ENCODE measurements around the gene SGCD.

Gene SGCD

DNA sequence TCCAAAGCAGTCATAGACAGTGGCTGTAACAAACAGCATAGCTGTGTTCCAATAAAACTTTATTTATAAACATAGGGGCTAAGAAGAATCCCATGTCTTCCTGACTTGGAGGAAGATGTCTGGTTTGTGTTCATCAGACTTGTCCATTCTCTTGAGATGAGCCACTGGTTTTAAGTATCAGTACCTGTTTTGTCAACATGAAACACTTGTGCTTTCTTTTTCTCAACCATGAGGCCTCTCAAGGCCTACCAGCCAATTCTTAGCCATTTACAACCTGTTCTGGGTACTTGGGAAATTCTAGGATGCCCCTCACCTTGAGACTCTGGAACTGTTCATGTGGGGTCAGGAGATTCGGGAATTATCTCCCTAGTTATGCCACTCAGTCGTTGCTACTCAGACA is 368.8 kb downstream of the SGCD start:
- Histone ChIP-seq H3K27me3 (no peaks in the 10 kb centered on the region), H3K4me3 (no peak overlapping the region), H3K4me1 (no peaks in the 10 kb centered on the region), H3K27ac (no peak overlapping the region), H3K36me3 (no peaks in the 10 kb centered on the region), H3K9me3 (no peaks in the 10 kb centered on the region)
- intact Hi-C loops (cut with DNase I; ENCODE audit: low total_unique reads) = no loop called here
- DNase-seq = no peak
- TF ChIP-seq, protein P1, sequence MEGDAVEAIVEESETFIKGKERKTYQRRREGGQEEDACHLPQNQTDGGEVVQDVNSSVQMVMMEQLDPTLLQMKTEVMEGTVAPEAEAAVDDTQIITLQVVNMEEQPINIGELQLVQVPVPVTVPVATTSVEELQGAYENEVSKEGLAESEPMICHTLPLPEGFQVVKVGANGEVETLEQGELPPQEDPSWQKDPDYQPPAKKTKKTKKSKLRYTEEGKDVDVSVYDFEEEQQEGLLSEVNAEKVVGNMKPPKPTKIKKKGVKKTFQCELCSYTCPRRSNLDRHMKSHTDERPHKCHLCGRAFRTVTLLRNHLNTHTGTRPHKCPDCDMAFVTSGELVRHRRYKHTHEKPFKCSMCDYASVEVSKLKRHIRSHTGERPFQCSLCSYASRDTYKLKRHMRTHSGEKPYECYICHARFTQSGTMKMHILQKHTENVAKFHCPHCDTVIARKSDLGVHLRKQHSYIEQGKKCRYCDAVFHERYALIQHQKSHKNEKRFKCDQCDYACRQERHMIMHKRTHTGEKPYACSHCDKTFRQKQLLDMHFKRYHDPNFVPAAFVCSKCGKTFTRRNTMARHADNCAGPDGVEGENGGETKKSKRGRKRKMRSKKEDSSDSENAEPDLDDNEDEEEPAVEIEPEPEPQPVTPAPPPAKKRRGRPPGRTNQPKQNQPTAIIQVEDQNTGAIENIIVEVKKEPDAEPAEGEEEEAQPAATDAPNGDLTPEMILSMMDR (IDR thresholded peaks at IDR 0.05) = no peak

DNA sequence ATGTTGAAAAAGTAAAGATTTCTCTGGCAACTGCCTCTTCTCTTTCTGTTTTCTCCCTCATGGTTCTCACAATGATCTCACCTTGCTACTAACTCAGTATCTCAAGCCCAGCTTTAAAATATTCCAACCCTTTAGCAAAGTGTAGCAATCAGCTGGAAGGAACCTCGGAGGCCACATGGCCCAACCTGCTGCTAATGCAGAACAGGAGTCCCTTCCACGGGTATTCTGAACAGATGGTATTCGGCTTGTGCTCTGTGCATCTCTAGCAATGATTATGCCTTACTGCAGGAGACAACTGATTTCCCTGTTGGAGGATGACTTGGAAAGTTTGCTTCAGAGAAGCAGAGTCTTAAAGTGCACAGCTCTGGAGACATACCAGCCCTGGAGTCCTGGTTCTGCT is 371.4 kb downstream of the SGCD start:
- Histone ChIP-seq H3K27me3 (no peaks in the 10 kb centered on the region), H3K9me3 (no peaks in the 10 kb centered on the region), H3K36me3 (no peaks in the 10 kb centered on the region), H3K27ac (no peak overlapping the region), H3K4me3 (no peak overlapping the region), H3K4me1 (no peaks in the 10 kb centered on the region)
- intact Hi-C loops (cut with DNase I; ENCODE audit: low total_unique reads) = no loop called here
- DNase-seq = no peak
- TF ChIP-seq, protein P1 (IDR thresholded peaks at IDR 0.05) = no peak

DNA sequence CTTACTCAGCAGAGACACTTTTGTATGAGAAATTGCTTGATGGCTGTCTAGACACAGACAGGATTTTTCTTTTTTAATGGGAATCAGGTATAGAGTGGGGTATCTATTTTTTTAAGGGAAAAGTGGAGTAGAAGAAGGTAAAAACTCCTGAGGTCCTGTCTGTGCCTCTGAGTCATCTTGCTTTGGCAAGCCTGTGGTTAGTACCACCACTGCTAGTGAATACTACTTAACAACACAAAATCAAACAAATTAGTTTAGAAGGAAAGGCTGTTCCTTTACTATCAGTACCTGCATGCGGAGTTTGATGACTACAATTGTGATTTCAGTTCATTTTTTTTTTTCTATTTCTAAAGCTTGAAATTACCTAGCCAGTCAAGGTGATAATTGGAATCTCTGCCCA is 372.2 kb downstream of the SGCD start:
- DNase-seq = no peak
- no peak overlapping the region for H3K4me3 ChIP-seq
- no peak overlapping the region for H3K27ac ChIP-seq
- intact Hi-C loops (cut with DNase I; ENCODE audit: low total_unique reads) = no loop called here
- TF ChIP-seq, protein P1 (IDR thresholded peaks at IDR 0.05) = no peak
- no peaks in the 10 kb centered on the region for H3K9me3 ChIP-seq
- H3K27me3 ChIP-seq = no peaks in the 10 kb centered on the region
- no peaks in the 10 kb centered on the region for H3K36me3 ChIP-seq
- no peaks in the 10 kb centered on the region for H3K4me1 ChIP-seq

DNA sequence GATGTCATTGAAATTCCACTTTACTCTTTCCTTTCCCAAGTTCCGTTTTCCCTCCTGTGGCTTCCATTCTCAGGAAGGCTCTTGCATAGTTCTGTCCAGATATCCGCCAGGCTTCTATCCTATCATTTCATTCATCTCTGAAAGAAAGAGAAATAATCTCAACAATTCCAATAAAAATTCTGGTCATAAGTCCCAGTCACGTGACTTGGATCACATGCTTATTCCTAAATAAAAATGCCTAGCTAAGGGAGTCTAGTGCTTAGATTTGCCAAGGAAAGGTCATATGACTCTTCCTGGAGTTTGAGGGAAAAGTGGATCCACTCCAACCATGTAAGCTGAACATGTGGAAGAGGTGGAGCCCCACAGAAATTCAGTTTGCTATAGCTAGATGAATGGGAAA is 377.2 kb downstream of the SGCD start:
- TF ChIP-seq, protein P1 (IDR thresholded peaks at IDR 0.05) = no peak
- Histone ChIP-seq H3K4me1 (no peaks in the 10 kb centered on the region), H3K4me3 (no peak overlapping the region), H3K36me3 (no peaks in the 10 kb centered on the region), H3K27ac (no peak overlapping the region), H3K9me3 (no peaks in the 10 kb centered on the region), H3K27me3 (no peaks in the 10 kb centered on the region)
- intact Hi-C loops (cut with DNase I; ENCODE audit: low total_unique reads) = no loop called here
- no peak for DNase-seq

DNA sequence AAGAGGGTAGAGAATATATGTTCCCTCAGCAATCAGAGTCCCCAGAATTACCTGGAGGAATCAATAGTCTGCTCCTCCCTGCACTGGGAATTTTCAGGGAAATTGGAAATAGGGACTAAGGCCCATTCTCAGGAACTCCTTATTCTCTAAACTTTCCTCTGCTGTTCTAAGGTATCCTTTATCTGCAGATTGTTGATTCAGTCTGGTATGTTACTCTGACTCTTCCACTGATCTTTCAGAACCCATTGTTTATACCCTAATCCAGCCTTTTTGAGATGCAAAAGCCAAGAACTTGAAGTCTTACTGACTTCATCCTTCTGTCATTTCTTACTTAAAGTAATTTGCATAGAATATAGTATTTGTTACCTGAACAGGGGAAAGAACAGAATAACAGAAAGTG is 379.7 kb downstream of the SGCD start:
- Histone ChIP-seq H3K27ac (no peak overlapping the region), H3K36me3 (no peaks in the 10 kb centered on the region), H3K9me3 (no peaks in the 10 kb centered on the region), H3K4me1 (no peaks in the 10 kb centered on the region), H3K27me3 (no peaks in the 10 kb centered on the region), H3K4me3 (no peak overlapping the region)
- intact Hi-C loops (cut with DNase I; ENCODE audit: low total_unique reads) = no loop called here
- no peak for DNase-seq
- TF ChIP-seq, protein P1 (IDR thresholded peaks at IDR 0.05) = no peak

DNA sequence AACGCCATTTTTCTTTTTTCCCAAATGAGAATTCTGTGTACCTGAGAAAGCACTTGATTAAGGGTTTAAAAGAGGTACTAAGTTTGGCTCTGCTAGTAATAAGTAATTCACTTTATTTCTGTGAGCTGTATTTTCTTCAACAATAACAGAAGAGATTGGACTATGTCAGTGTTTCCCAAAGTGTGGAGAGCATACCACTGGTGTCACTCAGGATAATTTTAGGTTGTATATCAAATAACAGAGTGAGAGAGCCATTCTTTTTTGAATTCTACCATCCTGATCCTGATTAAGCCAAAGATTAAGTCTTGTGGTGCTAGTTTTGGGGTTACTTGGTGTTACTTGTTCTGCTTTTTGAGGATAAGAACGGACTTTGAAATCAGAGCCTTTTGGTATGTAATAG is 380.8 kb downstream of the SGCD start:
- TF ChIP-seq, protein P1 (IDR thresholded peaks at IDR 0.05) = no peak
- H3K27me3 ChIP-seq = no peaks in the 10 kb centered on the region
- no peak overlapping the region for H3K4me3 ChIP-seq
- no peaks in the 10 kb centered on the region for H3K4me1 ChIP-seq
- intact Hi-C loops (cut with DNase I; ENCODE audit: low total_unique reads) = no loop called here
- DNase-seq = no peak
- no peaks in the 10 kb centered on the region for H3K9me3 ChIP-seq
- no peak overlapping the region for H3K27ac ChIP-seq
- H3K36me3 ChIP-seq = no peaks in the 10 kb centered on the region

Data from tibial artery (tissue), 4 donors.